ENCODE measurements around the gene CPEB3.

DNA sequence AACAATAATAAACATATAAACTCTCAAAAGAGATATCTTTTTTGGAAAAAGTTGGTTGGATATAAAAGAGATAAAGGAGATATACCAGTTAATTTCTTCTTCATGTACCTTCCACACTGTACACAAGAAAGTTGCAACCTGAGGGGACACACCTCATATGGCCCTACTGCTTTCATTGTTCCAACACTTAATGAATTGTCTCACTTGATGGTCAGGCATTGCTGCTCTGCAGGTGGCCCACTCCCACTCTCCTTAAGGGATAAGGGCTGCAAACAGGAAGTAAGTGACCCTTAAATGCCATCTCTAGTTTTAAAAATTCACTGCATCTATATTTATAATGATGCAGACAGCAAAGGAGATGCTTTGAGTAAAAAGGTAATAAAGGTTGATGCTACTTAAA is 215.0 kb downstream of the CPEB3 start:
- TF ChIP-seq POLR2A (IDR thresholded peaks at IDR 0.05) = no peak
- TF ChIP-seq, protein P1, sequence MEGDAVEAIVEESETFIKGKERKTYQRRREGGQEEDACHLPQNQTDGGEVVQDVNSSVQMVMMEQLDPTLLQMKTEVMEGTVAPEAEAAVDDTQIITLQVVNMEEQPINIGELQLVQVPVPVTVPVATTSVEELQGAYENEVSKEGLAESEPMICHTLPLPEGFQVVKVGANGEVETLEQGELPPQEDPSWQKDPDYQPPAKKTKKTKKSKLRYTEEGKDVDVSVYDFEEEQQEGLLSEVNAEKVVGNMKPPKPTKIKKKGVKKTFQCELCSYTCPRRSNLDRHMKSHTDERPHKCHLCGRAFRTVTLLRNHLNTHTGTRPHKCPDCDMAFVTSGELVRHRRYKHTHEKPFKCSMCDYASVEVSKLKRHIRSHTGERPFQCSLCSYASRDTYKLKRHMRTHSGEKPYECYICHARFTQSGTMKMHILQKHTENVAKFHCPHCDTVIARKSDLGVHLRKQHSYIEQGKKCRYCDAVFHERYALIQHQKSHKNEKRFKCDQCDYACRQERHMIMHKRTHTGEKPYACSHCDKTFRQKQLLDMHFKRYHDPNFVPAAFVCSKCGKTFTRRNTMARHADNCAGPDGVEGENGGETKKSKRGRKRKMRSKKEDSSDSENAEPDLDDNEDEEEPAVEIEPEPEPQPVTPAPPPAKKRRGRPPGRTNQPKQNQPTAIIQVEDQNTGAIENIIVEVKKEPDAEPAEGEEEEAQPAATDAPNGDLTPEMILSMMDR (IDR thresholded peaks at IDR 0.05) = no peak

All from testis (tissue), 2 donors.